ENCODE measurements around the gene PTPRM. TPM values are rescaled to one million over a fixed set of nuclear protein-coding genes. Genes with fewer than 3 reads are reported as not detected.

Gene PTPRM
- total and polyA plus RNA-seq, 2 experiments from 2014 or later: 1.6 to 5.3 TPM

DNA sequence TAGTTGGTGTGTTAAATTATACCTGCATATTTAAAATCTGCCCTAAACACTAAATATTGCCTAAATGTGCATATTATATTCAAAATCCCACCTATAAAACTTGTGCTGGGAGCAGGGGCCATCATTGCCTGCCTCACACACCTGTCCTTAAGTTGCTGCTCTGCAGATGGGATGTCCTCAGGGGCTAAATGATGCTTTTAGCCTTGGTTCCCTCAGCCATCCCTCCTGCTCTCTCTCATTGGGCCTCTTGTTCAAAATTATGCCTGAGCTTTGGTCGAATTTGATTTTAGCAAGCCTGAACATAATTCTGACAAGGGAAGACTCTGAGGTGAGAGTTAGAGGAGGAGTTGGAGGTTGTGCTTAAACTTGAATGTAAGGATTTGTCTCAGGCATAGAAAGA, 723.8 kb downstream of the PTPRM start:
- Histone ChIP-seq H3K79me2 (replicated peaks; ENCODE audit: insufficient read depth) (no peaks in the 10 kb centered on the region), H3K4me1 (ENCODE audit: insufficient read depth) (no peaks in the 10 kb centered on the region), H3K27me3 (ENCODE audit: insufficient read depth) (no peaks in the 10 kb centered on the region), H3K36me3 (ENCODE audit: insufficient read depth) (no peaks in the 10 kb centered on the region), H3K9me2 (ENCODE audit: insufficient read depth) (no peaks in the 10 kb centered on the region), H2AFZ (no peak overlapping the region), H3K27ac (ENCODE audit: low read depth) (no peak overlapping the region), H3K4me2 (no peak overlapping the region), H4K20me1 (replicated peaks; ENCODE audit: insufficient read depth) (no peaks in the 10 kb centered on the region), H3F3A (replicated peaks; ENCODE audit: low read depth) (no peaks in the 10 kb centered on the region), H3K4me3 (no peak overlapping the region)
- Mint-ChIP-seq H3K4me3 (no peak overlapping the region), H3K27me3 (ENCODE audit: insufficient read depth, low read depth, poor library complexity) (peaks cover 2% of the 10 kb centered on the region), H3K9me3 (no peaks in the 10 kb centered on the region), H3K36me3 (ENCODE audit: low read depth) (no peaks in the 10 kb centered on the region), H3K4me1 (peaks cover 2% of the 10 kb centered on the region; the same call in 2 of the 3 replicates), H3K27ac (no peak overlapping the region)
- TF ChIP-seq JUNB (IDR thresholded peaks at IDR 0.05; ENCODE audit: unreplicated experiment) (no peak), POLR2AphosphoS5 (IDR thresholded peaks at IDR 0.05; ENCODE audit: low read depth) (no peak), NANOG (IDR thresholded peaks at IDR 0.05; ENCODE audit: borderline replicate concordance) (no peak), EZH2phosphoT487 (IDR thresholded peaks at IDR 0.05; ENCODE audit: unreplicated experiment) (no peak), STAT1 (IDR thresholded peaks at IDR 0.05; ENCODE audit: unreplicated experiment) (no peak), ZNF114 (CRISPR knock-in tag; IDR thresholded peaks at IDR 0.05) (no peak), CREB1 (CRISPR knock-in tag; IDR thresholded peaks at IDR 0.05; ENCODE audit: low read depth) (no peak)
- TF ChIP-seq, protein P1, sequence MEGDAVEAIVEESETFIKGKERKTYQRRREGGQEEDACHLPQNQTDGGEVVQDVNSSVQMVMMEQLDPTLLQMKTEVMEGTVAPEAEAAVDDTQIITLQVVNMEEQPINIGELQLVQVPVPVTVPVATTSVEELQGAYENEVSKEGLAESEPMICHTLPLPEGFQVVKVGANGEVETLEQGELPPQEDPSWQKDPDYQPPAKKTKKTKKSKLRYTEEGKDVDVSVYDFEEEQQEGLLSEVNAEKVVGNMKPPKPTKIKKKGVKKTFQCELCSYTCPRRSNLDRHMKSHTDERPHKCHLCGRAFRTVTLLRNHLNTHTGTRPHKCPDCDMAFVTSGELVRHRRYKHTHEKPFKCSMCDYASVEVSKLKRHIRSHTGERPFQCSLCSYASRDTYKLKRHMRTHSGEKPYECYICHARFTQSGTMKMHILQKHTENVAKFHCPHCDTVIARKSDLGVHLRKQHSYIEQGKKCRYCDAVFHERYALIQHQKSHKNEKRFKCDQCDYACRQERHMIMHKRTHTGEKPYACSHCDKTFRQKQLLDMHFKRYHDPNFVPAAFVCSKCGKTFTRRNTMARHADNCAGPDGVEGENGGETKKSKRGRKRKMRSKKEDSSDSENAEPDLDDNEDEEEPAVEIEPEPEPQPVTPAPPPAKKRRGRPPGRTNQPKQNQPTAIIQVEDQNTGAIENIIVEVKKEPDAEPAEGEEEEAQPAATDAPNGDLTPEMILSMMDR (conservative IDR thresholded peaks at IDR 0.05; ENCODE audit: low read depth in 2 of 2): no peak
- TF ChIP-seq, protein P2, sequence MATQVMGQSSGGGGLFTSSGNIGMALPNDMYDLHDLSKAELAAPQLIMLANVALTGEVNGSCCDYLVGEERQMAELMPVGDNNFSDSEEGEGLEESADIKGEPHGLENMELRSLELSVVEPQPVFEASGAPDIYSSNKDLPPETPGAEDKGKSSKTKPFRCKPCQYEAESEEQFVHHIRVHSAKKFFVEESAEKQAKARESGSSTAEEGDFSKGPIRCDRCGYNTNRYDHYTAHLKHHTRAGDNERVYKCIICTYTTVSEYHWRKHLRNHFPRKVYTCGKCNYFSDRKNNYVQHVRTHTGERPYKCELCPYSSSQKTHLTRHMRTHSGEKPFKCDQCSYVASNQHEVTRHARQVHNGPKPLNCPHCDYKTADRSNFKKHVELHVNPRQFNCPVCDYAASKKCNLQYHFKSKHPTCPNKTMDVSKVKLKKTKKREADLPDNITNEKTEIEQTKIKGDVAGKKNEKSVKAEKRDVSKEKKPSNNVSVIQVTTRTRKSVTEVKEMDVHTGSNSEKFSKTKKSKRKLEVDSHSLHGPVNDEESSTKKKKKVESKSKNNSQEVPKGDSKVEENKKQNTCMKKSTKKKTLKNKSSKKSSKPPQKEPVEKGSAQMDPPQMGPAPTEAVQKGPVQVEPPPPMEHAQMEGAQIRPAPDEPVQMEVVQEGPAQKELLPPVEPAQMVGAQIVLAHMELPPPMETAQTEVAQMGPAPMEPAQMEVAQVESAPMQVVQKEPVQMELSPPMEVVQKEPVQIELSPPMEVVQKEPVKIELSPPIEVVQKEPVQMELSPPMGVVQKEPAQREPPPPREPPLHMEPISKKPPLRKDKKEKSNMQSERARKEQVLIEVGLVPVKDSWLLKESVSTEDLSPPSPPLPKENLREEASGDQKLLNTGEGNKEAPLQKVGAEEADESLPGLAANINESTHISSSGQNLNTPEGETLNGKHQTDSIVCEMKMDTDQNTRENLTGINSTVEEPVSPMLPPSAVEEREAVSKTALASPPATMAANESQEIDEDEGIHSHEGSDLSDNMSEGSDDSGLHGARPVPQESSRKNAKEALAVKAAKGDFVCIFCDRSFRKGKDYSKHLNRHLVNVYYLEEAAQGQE (IDR thresholded peaks at IDR 0.05; ENCODE audit: unreplicated experiment): no peak
- TF ChIP-seq, protein P3, sequence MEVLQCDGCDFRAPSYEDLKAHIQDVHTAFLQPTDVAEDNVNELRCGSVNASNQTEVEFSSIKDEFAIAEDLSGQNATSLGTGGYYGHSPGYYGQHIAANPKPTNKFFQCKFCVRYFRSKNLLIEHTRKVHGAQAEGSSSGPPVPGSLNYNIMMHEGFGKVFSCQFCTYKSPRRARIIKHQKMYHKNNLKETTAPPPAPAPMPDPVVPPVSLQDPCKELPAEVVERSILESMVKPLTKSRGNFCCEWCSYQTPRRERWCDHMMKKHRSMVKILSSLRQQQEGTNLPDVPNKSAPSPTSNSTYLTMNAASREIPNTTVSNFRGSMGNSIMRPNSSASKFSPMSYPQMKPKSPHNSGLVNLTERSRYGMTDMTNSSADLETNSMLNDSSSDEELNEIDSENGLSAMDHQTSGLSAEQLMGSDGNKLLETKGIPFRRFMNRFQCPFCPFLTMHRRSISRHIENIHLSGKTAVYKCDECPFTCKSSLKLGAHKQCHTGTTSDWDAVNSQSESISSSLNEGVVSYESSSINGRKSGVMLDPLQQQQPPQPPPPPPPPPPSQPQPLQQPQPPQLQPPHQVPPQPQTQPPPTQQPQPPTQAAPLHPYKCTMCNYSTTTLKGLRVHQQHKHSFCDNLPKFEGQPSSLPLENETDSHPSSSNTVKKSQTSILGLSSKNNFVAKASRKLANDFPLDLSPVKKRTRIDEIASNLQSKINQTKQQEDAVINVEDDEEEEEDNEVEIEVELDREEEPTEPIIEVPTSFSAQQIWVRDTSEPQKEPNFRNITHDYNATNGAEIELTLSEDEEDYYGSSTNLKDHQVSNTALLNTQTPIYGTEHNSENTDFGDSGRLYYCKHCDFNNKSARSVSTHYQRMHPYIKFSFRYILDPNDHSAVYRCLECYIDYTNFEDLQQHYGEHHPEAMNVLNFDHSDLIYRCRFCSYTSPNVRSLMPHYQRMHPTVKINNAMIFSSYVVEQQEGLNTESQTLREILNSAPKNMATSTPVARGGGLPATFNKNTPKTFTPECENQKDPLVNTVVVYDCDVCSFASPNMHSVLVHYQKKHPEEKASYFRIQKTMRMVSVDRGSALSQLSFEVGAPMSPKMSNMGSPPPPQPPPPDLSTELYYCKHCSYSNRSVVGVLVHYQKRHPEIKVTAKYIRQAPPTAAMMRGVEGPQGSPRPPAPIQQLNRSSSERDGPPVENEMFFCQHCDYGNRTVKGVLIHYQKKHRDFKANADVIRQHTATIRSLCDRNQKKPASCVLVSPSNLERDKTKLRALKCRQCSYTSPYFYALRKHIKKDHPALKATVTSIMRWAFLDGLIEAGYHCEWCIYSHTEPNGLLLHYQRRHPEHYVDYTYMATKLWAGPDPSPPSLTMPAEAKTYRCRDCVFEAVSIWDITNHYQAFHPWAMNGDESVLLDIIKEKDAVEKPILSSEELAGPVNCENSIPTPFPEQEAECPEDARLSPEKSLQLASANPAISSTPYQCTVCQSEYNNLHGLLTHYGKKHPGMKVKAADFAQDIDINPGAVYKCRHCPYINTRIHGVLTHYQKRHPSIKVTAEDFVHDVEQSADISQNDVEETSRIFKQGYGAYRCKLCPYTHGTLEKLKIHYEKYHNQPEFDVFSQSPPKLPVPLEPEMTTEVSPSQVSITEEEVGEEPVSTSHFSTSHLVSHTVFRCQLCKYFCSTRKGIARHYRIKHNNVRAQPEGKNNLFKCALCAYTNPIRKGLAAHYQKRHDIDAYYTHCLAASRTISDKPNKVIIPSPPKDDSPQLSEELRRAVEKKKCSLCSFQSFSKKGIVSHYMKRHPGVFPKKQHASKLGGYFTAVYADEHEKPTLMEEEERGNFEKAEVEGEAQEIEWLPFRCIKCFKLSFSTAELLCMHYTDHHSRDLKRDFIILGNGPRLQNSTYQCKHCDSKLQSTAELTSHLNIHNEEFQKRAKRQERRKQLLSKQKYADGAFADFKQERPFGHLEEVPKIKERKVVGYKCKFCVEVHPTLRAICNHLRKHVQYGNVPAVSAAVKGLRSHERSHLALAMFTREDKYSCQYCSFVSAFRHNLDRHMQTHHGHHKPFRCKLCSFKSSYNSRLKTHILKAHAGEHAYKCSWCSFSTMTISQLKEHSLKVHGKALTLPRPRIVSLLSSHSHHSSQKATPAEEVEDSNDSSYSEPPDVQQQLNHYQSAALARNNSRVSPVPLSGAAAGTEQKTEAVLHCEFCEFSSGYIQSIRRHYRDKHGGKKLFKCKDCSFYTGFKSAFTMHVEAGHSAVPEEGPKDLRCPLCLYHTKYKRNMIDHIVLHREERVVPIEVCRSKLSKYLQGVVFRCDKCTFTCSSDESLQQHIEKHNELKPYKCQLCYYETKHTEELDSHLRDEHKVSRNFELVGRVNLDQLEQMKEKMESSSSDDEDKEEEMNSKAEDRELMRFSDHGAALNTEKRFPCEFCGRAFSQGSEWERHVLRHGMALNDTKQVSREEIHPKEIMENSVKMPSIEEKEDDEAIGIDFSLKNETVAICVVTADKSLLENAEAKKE (CRISPR knock-in tag; IDR thresholded peaks at IDR 0.05): no peak
- DNase-seq (ENCODE audit: low spot score) (no peak), ATAC-seq (no peak)
